HEK293 (cell line): ENCODE data around the gene GTF3C1.

Experiments used
- CTCF ChIA-PET: fragments of 350-600 bp; formaldehyde crosslinking; extraction: SDS; loops from one replicate; lab custom pipeline; 2021; ENCODE audit warnings: antibody characterized with exemption; lab: Yijun Ruan, JAX
- POLR2A ChIA-PET: fragments of 300-600 bp; formaldehyde crosslinking; extraction: SDS; loops from one replicate; lab custom pipeline; 2020; ENCODE audit warnings: antibody characterized with exemption, inconsistent platforms; lab: Yijun Ruan, JAX
- H3K27ac ChIP-seq: fragments of 200-500 bp; sonication (Bioruptor generic); 2 replicates; pipeline ENCODE4 v1.5.1; 2014; ENCODE audit warnings: low read depth, low read length, control low read depth, inconsistent platforms; ENCODE audit errors: extremely low read depth
- H3K36me3 ChIP-seq, 2 experiments: fragments of 200-500 bp in 1 of 2; sonication (Bioruptor generic) in 1 of 2; 1 replicate in 1 of 2; 2 replicates in 1 of 2; pipeline ENCODE4 v1.5.1; 2014 to 2017; ENCODE audit warnings: inconsistent platforms in 2 of 2, low read length in 2 of 2; ENCODE audit not compliant: control insufficient read depth in 2 of 2, insufficient read depth in 1 of 2
- H3K4me1 ChIP-seq: fragments of 200-500 bp; sonication (Bioruptor generic); 2 replicates; pipeline ENCODE4 v1.5.1; 2014; ENCODE audit warnings: mild to moderate bottlenecking, low read length, inconsistent platforms; ENCODE audit not compliant: control insufficient read depth, insufficient read depth
- H3K4me3 ChIP-seq: 2 replicates; pipeline ENCODE4 v1.5.1; 2011; ENCODE audit warnings: low read depth, mild to moderate bottlenecking, control low read depth, low read length, moderate library complexity
- H3K9me3 ChIP-seq: fragments of 200-500 bp; sonication (Bioruptor generic); 2 replicates; pipeline ENCODE4 v1.5.1; 2014; ENCODE audit warnings: low read depth, low read length, inconsistent platforms; ENCODE audit not compliant: control insufficient read depth, insufficient read depth
- EGR2 ChIP-seq: fragments of 450-650 bp; formaldehyde crosslinking; IDR thresholded peaks from 2 replicates; pipeline ENCODE4 v1.5.1; 2016; ENCODE audit warnings: low read depth, missing biosample characterization, missing genetic modification characterization
- TRIM28 ChIP-seq: IDR thresholded peaks from 2 replicates; pipeline ENCODE4 v1.6.1; 2011; ENCODE audit warnings: low read length, control low read depth, borderline replicate concordance
- ZFP3 ChIP-seq: fragments of 450-650 bp; formaldehyde crosslinking; IDR thresholded peaks from 2 replicates; pipeline ENCODE4 v1.5.1; 2016; ENCODE audit warnings: low read depth, missing biosample characterization, missing genetic modification characterization
- ZNF530 ChIP-seq: fragments of 450-650 bp; formaldehyde crosslinking; IDR thresholded peaks from 2 replicates; pipeline ENCODE4 v1.5.1; 2016; ENCODE audit warnings: low read depth, missing biosample characterization, missing genetic modification characterization
- ZNF571 ChIP-seq: fragments of 450-650 bp; formaldehyde crosslinking; IDR thresholded peaks from 2 replicates; pipeline ENCODE4 v1.5.0; 2017; ENCODE audit warnings: missing biosample characterization, missing genetic modification characterization
- ZNF629 ChIP-seq: fragments of 450-650 bp; formaldehyde crosslinking; IDR thresholded peaks from 2 replicates; pipeline ENCODE4 v1.5.1; 2017; ENCODE audit warnings: missing biosample characterization, missing genetic modification characterization
- ZNF639 ChIP-seq: fragments of 450-650 bp; formaldehyde crosslinking; IDR thresholded peaks from 2 replicates; pipeline ENCODE4 v1.5.1; 2016; ENCODE audit warnings: missing biosample characterization, missing genetic modification characterization
- ZNF707 ChIP-seq: fragments of 450-650 bp; formaldehyde crosslinking; IDR thresholded peaks from 2 replicates; pipeline ENCODE4 v1.5.1; 2016; ENCODE audit warnings: missing biosample characterization, missing genetic modification characterization
- ZSCAN18 ChIP-seq: fragments of 450-650 bp; formaldehyde crosslinking; IDR thresholded peaks from 2 replicates; pipeline ENCODE4 v1.5.1; 2016; ENCODE audit warnings: missing biosample characterization, missing genetic modification characterization
- TF ChIP-seq, protein P1 (sequence below): fragments of 450-650 bp; formaldehyde crosslinking; IDR thresholded peaks from 2 replicates; pipeline ENCODE4 v1.5.1; 2016; ENCODE audit warnings: missing biosample characterization, missing genetic modification characterization, borderline replicate concordance
- TF ChIP-seq, protein P2 (sequence below): fragments of 450-650 bp; formaldehyde crosslinking; IDR thresholded peaks from 2 replicates; pipeline ENCODE4 v1.5.1; 2016; ENCODE audit warnings: missing biosample characterization, missing genetic modification characterization

Gene GTF3C1

GRCh38 chr16:27444470-27444869 lies 105.2 kb downstream of the GTF3C1 start:
- no peaks in the 10 kb centered on the region for H3K9me3 ChIP-seq
- H3K4me3 ChIP-seq = no peak overlapping the region
- no peak overlapping the region for H3K27ac ChIP-seq
- ChIA-PET CTCF (interaction anchor here (0.9 kb wide), 1 partner anchor 16 kb away, joined by 3 read pairs; no protein-coding TSS in a partner anchor), POLR2A (no interaction called here)
- H3K36me3 ChIP-seq = no peaks in the 10 kb centered on the region
- TF ChIP-seq ZNF707 (tag by site-specific recombination) = peak; percentile 93
- TF ChIP-seq ZNF571 (tag by site-specific recombination) = no peak
- TF ChIP-seq, protein P1, sequence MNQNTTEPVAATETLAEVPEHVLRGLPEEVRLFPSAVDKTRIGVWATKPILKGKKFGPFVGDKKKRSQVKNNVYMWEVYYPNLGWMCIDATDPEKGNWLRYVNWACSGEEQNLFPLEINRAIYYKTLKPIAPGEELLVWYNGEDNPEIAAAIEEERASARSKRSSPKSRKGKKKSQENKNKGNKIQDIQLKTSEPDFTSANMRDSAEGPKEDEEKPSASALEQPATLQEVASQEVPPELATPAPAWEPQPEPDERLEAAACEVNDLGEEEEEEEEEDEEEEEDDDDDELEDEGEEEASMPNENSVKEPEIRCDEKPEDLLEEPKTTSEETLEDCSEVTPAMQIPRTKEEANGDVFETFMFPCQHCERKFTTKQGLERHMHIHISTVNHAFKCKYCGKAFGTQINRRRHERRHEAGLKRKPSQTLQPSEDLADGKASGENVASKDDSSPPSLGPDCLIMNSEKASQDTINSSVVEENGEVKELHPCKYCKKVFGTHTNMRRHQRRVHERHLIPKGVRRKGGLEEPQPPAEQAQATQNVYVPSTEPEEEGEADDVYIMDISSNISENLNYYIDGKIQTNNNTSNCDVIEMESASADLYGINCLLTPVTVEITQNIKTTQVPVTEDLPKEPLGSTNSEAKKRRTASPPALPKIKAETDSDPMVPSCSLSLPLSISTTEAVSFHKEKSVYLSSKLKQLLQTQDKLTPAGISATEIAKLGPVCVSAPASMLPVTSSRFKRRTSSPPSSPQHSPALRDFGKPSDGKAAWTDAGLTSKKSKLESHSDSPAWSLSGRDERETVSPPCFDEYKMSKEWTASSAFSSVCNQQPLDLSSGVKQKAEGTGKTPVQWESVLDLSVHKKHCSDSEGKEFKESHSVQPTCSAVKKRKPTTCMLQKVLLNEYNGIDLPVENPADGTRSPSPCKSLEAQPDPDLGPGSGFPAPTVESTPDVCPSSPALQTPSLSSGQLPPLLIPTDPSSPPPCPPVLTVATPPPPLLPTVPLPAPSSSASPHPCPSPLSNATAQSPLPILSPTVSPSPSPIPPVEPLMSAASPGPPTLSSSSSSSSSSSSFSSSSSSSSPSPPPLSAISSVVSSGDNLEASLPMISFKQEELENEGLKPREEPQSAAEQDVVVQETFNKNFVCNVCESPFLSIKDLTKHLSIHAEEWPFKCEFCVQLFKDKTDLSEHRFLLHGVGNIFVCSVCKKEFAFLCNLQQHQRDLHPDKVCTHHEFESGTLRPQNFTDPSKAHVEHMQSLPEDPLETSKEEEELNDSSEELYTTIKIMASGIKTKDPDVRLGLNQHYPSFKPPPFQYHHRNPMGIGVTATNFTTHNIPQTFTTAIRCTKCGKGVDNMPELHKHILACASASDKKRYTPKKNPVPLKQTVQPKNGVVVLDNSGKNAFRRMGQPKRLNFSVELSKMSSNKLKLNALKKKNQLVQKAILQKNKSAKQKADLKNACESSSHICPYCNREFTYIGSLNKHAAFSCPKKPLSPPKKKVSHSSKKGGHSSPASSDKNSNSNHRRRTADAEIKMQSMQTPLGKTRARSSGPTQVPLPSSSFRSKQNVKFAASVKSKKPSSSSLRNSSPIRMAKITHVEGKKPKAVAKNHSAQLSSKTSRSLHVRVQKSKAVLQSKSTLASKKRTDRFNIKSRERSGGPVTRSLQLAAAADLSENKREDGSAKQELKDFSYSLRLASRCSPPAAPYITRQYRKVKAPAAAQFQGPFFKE (tag by site-specific recombination) = no peak
- TF ChIP-seq, protein P2, sequence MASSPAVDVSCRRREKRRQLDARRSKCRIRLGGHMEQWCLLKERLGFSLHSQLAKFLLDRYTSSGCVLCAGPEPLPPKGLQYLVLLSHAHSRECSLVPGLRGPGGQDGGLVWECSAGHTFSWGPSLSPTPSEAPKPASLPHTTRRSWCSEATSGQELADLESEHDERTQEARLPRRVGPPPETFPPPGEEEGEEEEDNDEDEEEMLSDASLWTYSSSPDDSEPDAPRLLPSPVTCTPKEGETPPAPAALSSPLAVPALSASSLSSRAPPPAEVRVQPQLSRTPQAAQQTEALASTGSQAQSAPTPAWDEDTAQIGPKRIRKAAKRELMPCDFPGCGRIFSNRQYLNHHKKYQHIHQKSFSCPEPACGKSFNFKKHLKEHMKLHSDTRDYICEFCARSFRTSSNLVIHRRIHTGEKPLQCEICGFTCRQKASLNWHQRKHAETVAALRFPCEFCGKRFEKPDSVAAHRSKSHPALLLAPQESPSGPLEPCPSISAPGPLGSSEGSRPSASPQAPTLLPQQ (tag by site-specific recombination) = no peak
- TF ChIP-seq ZFP3 (tag by site-specific recombination) = no peak
- TF ChIP-seq ZSCAN18 (tag by site-specific recombination) = no peak
- no peak for TF ChIP-seq ZNF629 (tag by site-specific recombination)
- no peak for TF ChIP-seq ZNF530
- H3K4me1 ChIP-seq = no peaks in the 10 kb centered on the region

DNA sequence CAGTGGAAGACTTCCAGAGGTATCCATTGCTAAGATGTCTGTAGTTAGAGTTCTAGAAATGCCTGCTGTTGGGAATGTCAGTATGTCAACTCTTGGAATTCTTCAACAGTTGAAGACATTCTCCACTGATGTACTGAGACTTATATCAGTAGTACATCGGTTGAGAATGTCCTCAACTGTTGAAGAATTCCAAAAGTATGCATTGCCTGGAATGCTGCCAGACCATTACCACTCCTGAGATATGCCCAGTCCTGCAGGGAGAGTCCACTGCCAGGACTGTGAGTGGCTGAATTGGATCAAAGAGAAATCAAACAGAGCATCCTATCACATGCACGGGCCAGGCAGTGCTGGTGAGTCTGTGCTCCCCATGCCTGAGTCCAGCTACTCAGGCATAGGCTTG lies 105.7 kb downstream of the GTF3C1 start:
- POLR2A ChIA-PET = no interaction called here
- H3K4me3 ChIP-seq = no peak overlapping the region

GRCh38 chr16:27441998-27442397 lies 107.7 kb downstream of the GTF3C1 start:
- Histone ChIP-seq H3K27ac (no peak overlapping the region), H3K4me3 (no peak overlapping the region), H3K36me3 (no peaks in the 10 kb centered on the region), H3K9me3 (no peaks in the 10 kb centered on the region), H3K4me1 (no peaks in the 10 kb centered on the region)
- no peak for TF ChIP-seq TRIM28
- TF ChIP-seq EGR2 = 0 out of 2 replicates have a peak, but pooled peaks have one; percentile 8
- POLR2A ChIA-PET = no interaction called here
- CTCF ChIA-PET = no interaction called here

More for the DNA sequence above, 105.7 kb downstream of the GTF3C1 start:
- no peak for TF ChIP-seq ZNF639 (tag by site-specific recombination)
- no peak overlapping the region for H3K27ac ChIP-seq
- H3K4me1 ChIP-seq = no peaks in the 10 kb centered on the region
- CTCF ChIA-PET = interaction anchor here (0.9 kb wide), 1 partner anchor 16 kb away, joined by 3 read pairs; no protein-coding TSS in a partner anchor
- no peaks in the 10 kb centered on the region for H3K9me3 ChIP-seq
- no peaks in the 10 kb centered on the region for H3K36me3 ChIP-seq
